AG04450 (cell line): ENCODE data around the gene WNT1. TPM values are rescaled to one million over a fixed set of nuclear protein-coding genes. Genes with fewer than 3 reads are reported as not detected.

Experiments used
- CTCF ChIA-PET: fragments of 300-600, 350-600 bp; formaldehyde crosslinking; extraction: SDS; loops from one replicate; lab custom pipeline; 2022; ENCODE audit warnings: antibody characterized with exemption, inconsistent platforms; lab: Charles Lee
- POLR2A ChIA-PET: fragments of 350-600 bp; formaldehyde crosslinking; extraction: SDS; loops from one replicate; lab custom pipeline; 2021; ENCODE audit warnings: antibody characterized with exemption, inconsistent platforms; lab: Yijun Ruan, JAX
- DNase-seq: peaks from one replicate; pipeline ENCODE4 v3.0.0-alpha.2; 2011; ENCODE audit warnings: low read depth, low spot score
- H3K27ac ChIP-seq: one replicate; pipeline ENCODE4 v1.5.1; 2012; ENCODE audit warnings: low read depth, low read length, control low read depth
- H3K27me3 ChIP-seq: one replicate; pipeline ENCODE4 v1.6.0; 2012; ENCODE audit warnings: low read length; ENCODE audit not compliant: control insufficient read depth, insufficient read depth
- H3K4me3 ChIP-seq: 2 replicates; pipeline ENCODE4 v1.5.1; 2011; ENCODE audit warnings: mild to moderate bottlenecking, low read depth, low read length, control low read depth
- H3K9me3 ChIP-seq: 2 replicates; pipeline ENCODE4 v1.5.1; 2012; ENCODE audit warnings: low read length; ENCODE audit not compliant: control insufficient read depth, insufficient read depth
- CTCF ChIP-seq: IDR thresholded peaks from 2 replicates; pipeline ENCODE4 v1.5.1; 2011; ENCODE audit warnings: low read depth, low read length, control low read depth, inconsistent platforms
- polyA plus RNA-seq: library from polyadenylated mRNA; depleted of rRNA; stranded (reverse); fragments of >200 nt; gene quantifications from 2 replicates; pipeline ENCODE4 v1.2.3, GENCODE V29; 2011

The WNT1 gene
- polyA plus RNA-seq, 1 experiment = not detected

DNA sequence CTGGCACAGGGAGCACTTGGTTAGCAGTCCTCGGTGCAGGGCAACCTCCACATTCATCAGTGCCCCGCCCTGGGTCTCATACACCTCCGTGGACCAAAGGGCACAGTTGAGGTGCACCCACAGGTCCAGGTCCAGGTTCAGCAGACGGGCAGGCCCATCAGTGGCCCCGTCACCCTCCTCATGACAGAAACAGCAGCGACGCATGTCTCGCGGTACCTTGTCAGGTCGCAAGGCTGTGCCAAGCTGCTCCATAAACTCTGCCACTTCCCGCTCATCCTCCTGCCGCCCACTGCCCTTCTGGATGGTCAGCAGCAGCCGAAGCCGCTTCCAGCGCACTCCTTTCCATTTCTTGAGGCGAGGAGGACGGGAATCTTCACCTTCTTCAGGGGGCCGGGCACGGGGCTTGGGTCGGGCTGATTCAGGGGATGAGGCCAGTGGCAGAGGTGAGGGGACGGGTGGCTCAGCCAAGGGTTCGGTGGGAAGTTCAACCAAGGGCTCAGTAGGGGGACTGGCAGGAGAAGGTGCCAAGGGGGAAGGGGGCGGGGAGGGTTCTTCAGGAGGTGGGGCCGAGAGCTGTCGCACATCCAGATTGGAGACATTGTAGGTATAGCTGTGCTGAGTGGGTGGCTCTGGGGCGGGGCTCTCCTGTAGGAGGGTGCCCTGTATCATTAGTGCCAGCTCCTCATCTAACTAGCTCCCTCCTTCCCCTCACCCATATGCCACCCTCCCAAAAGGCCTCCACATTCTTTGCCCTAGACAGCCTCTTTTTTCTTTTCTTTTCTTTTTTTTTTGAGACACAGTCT lies 48.8 kb downstream of the WNT1 start:
- no peak overlapping the region for H3K27ac ChIP-seq
- POLR2A ChIA-PET = no interaction called here
- DNase-seq = no peak

DNA sequence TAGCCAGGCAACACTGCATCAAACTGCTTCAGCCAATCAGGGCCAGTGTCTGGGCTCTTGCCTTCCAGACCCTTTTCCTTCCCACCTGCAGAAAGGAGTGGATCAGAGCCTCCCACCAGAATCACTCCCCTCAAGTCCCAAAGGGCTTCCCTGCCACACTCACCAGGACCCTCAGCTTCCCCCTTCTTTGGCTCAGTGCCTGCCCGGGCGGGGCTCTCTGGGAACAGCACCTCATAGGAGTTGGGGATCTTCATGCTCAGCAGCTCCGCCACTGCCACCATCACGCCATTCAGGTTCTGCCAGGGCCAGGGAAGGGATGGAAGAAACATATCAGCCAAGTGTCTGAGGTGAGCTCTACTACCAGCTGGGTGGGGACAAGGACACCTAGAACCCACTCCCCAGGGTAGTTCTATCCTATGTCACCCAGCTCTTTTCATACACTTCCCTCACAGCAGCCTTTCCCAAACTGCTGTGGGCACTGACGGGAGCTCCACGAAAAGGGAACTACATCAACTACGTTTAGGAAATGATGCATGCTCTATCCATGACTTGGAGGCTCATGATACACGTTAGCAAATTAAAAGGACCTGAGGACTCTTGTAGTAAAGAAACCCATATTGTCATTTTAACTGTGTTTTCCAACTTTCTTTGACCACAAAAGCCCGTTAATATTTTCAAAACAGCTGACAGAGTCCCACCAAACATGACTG lies 49.9 kb downstream of the WNT1 start:
- no peak for TF ChIP-seq CTCF
- Histone ChIP-seq H3K27ac (no peak overlapping the region), H3K9me3 (no peaks in the 10 kb centered on the region; the same call in 1 of the 2 replicates), H3K4me3 (no peak overlapping the region), H3K27me3 (no peaks in the 10 kb centered on the region)
- ChIA-PET CTCF (interaction anchor here (0.6 to 1.3 kb wide), 2 partner anchors 9 to 16 kb away, joined by 3 to 4 read pairs; no protein-coding TSS in a partner anchor), POLR2A (no interaction called here)
- no peak for DNase-seq

More for the DNA sequence above, 48.8 kb downstream of the WNT1 start:
- H3K27me3 ChIP-seq = no peaks in the 10 kb centered on the region
- H3K4me3 ChIP-seq = no peak overlapping the region
- no peak for TF ChIP-seq CTCF
- CTCF ChIA-PET = interaction anchor here (0.9 kb wide), 1 partner anchor 9 kb away, joined by 3 read pairs; no protein-coding TSS in a partner anchor
- no peaks in the 10 kb centered on the region; the same call in 1 of the 2 replicates for H3K9me3 ChIP-seq

- ChIA-PET CTCF (interaction anchor here (0.9 to 3.1 kb wide), 3 partner anchors 9 to 41 kb away, joined by 4 to 11 read pairs (median 4); no protein-coding TSS in a partner anchor), POLR2A (no interaction called here)
- H3K27me3 ChIP-seq = no peaks in the 10 kb centered on the region
- H3K27ac ChIP-seq = no peak overlapping the region
- no peak overlapping the region for H3K4me3 ChIP-seq
- DNase-seq = no peak
- no peak for TF ChIP-seq CTCF
- no peaks in the 10 kb centered on the region; the same call in 1 of the 2 replicates for H3K9me3 ChIP-seq
These were observed 50.6 kb downstream of the WNT1 start for GRCh38 chr12:49028666-49029275.

DNA sequence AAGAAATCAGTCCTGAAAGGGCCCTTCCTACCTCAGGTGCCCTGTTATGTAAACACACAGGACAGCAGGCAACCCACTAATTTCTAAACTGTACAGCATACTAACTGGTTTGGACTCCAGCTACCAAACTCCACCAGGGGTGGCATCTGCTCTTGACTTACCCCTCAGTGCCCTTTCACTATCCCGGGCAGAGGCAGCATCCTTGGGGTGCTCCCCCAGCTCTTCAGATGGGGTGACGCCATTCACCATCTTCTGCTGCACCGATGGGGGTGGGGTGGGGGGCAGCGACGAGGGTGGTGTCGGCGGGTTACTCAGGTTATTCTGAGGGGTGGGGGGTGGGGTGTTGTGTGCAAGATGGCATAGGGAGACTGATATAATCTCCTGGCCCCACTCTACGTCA lies 52.0 kb downstream of the WNT1 start:
- no peak for TF ChIP-seq CTCF
- DNase-seq = no peak
- H3K9me3 ChIP-seq = no peaks in the 10 kb centered on the region; the same call in 1 of the 2 replicates
- no peak overlapping the region for H3K27ac ChIP-seq
- no peak overlapping the region for H3K4me3 ChIP-seq
- ChIA-PET POLR2A (interaction anchor here (0.9 kb wide), 1 partner anchor 12 kb away, joined by 3 read pairs; no protein-coding TSS in a partner anchor), CTCF (interaction anchor here (0.7 to 3.1 kb wide), 6 partner anchors 10 to 58 kb away, joined by 3 to 11 read pairs (median 3); no protein-coding TSS in a partner anchor)
- no peaks in the 10 kb centered on the region for H3K27me3 ChIP-seq
